T-cell (primary cell): ENCODE measurements around the gene PSENEN. TPM values are rescaled to one million over a fixed set of nuclear protein-coding genes. Genes with fewer than 3 reads are reported as not detected.

ENCODE experiments used
- ATAC-seq, 4 experiments: fragments of 200-7000 bp in 3 of 4; fragments of 150-1000 bp in 1 of 4; cut with Tn5 transposase; replicated peaks in 1 of 4; 1 replicate in 3 of 4; 2 replicates in 1 of 4; pipeline ENCODE4 v1.10.0; 2021; ENCODE audit warnings: moderate library complexity in 3 of 4, mild to moderate bottlenecking in 2 of 4, moderate number of reproducible peaks in 1 of 4
- CTCF ChIA-PET, 2 donors: fragments of 300-600 bp; sonication (Branson Sonifier 250); formaldehyde crosslinking; loops; one replicate each; lab custom pipeline; 2022; ENCODE audit warnings: antibody characterized with exemption in 2 of 2; lab: Charles Lee
- POLR2A ChIA-PET, 2 donors: fragments of 300-600 bp; sonication (Branson Sonifier 250); formaldehyde crosslinking; loops; one replicate each; lab custom pipeline; 2022; ENCODE audit warnings: antibody characterized with exemption in 2 of 2; lab: Charles Lee
- DNase-seq, 35 experiments: peaks; one replicate each; pipeline versions ENCODE4 v3.0.0 to v3.0.0-alpha.2; 2013 to 2023
- H3K27ac ChIP-seq: one replicate; pipeline ENCODE4 v1.5.1; 2013; ENCODE audit warnings: low read length
- H3K27me3 ChIP-seq, 2 experiments: replicated peaks in 1 of 2; 1 replicate in 1 of 2; 2 replicates in 1 of 2; pipeline versions ENCODE4 v1.6.1 to v1.7.0; 2013; ENCODE audit warnings: low read length in 1 of 2, mixed read lengths in 1 of 2; ENCODE audit not compliant: control insufficient read depth in 2 of 2, insufficient read depth in 2 of 2; ENCODE audit errors: extremely low read depth in 1 of 2
- H3K36me3 ChIP-seq, 2 donors: 1 replicate in 1 of 2; 2 replicates in 1 of 2; pipeline versions ENCODE4 v1.6.1 to v1.7.0; 2013; ENCODE audit warnings: low read length in 1 of 2; ENCODE audit not compliant: control insufficient read depth in 2 of 2, insufficient read depth in 1 of 2; ENCODE audit errors: extremely low read depth in 1 of 2
- H3K4me1 ChIP-seq, 2 experiments: 1 replicate in 1 of 2; 2 replicates in 1 of 2; pipeline versions ENCODE4 v1.6.1 to v1.7.0; 2013; ENCODE audit warnings: low read length in 2 of 2, mixed read lengths in 1 of 2; ENCODE audit not compliant: insufficient read depth in 2 of 2, control insufficient read depth in 1 of 2; ENCODE audit errors: extremely low read depth in 1 of 2
- H3K4me3 ChIP-seq, 2 donors: 1 replicate in 1 of 2; 2 replicates in 1 of 2; pipeline versions ENCODE4 v1.5.1 to v1.7.0; 2013; ENCODE audit warnings: mild to moderate bottlenecking in 2 of 2, low read length in 1 of 2, moderate library complexity in 1 of 2; ENCODE audit not compliant: control insufficient read depth in 1 of 2; ENCODE audit errors: extremely low read depth in 1 of 2
- H3K9me3 ChIP-seq: 2 replicates; pipeline ENCODE4 v1.7.0; 2013
- H3K27ac Mint-ChIP-seq, 2 donors: one replicate each; pipeline ENCODE4 v1.8.0; 2020 to 2021; ENCODE audit warnings: mild to moderate bottlenecking in 2 of 2, mixed read lengths in 2 of 2
- H3K27me3 Mint-ChIP-seq, 2 donors: one replicate each; pipeline ENCODE4 v1.8.0; 2021 to 2022; ENCODE audit warnings: mixed read lengths in 2 of 2
- H3K36me3 Mint-ChIP-seq: one replicate; pipeline ENCODE4 v1.8.0; 2021; ENCODE audit warnings: mixed read lengths
- H3K4me1 Mint-ChIP-seq, 3 donors: one replicate each; pipeline ENCODE4 v1.8.0; 2020 to 2022; ENCODE audit warnings: mixed read lengths in 3 of 3, mild to moderate bottlenecking in 1 of 3
- H3K4me3 Mint-ChIP-seq, 3 donors: one replicate each; pipeline ENCODE4 v1.8.0; 2020 to 2022; ENCODE audit warnings: mild to moderate bottlenecking in 3 of 3, mixed read lengths in 3 of 3, moderate library complexity in 3 of 3
- H3K9me3 Mint-ChIP-seq, 3 donors: one replicate each; pipeline ENCODE4 v1.8.0; 2020 to 2022; ENCODE audit warnings: mixed read lengths in 3 of 3
- WGBS: methylation state at CpG from one replicate; pipeline ENCODE4 v1.1.5; 2013; ENCODE audit warnings: missing lambda C conversion rate; ENCODE audit not compliant: insufficient coverage; 5-methylcytosine and 5-hydroxymethylcytosine counted together
- total RNA-seq, 35 experiments: library from RNA in 6 of 35; stranded (reverse) in 6 of 35; fragments of 120-200 nt in 1 of 35; gene quantifications; one replicate each; pipeline versions ENCODE4 v1.2.1 to v1.2.4 and lab custom pipeline; 2013 to 2026

The PSENEN gene
- total RNA-seq, 5 donors from 2014 or later (not counting 1 experiment from before 2014, with no cell fraction given), result 21.2 to 33.5 (median 24.5) TPM

DNA sequence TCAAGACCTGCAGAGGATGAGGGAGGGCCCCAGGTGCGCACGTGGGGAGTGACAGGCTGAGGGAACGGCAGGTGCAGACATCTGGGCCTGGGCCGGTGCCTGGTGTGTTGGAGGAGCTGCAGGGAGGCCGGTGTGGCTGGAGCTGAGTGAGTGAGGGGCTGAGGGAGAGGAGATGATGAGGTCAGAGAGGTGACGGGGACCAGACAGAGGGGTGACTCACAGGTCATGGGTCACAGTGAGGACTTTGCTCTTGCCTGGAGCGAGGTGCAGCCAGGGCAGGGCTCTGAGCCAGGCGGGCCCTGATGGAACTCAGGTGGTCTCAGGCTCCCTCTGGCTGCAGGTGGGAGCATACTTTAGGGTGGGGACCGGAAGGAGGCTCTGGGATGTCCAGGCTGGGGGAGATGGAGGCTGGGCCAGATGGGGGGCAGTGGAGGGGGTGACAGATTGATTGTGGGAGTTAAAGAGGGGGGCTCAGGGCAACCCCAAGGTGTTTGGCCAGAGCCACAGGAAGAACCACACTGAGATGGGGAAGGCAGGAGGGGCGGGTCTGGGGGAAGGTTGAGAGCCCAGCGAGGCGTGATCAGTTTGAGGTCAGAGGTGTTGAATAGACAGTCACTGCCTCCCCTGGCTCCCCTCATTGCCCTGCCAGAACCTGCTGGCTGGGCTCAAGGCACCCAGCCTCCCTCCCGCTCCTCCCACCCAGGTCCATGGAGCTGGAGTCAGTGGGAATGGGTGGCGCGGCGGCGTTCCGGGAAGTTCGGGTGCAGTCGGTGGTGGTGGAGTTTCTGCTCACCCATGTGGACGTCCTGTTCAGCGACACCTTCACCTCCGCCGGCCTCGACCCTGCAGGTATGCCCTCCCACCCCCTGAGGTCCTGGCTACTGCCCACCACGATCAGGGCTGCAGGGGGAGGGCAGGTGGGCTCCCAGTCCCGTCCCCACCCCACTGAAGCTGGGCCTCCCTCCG is 38.3 kb downstream of the PSENEN start:
- WGBS, result 91% methylated on average over 22 of the region's 28 CpGs
- Mint-ChIP-seq H3K36me3 (peaks cover 13% of the 10 kb centered on the region), H3K4me3 (no peak overlapping the region)

GRCh38 chr19:35784503-35785338 is 39.3 kb downstream of the PSENEN start:
- peaks cover 9% of the 10 kb centered on the region for H3K36me3 Mint-ChIP-seq
- Histone ChIP-seq H3K36me3 (peaks cover 0 to 14% of the 10 kb centered on the region in 2 donors), H3K27me3 (no peaks in the 10 kb centered on the region), H3K9me3 (no peaks in the 10 kb centered on the region), H3K4me1 (no peaks in the 10 kb centered on the region), H3K4me3 (no peak overlapping the region), H3K27ac (no peak overlapping the region)
- H3K4me1 Mint-ChIP-seq, result no peaks in the 10 kb centered on the region
- no peak for ATAC-seq
- POLR2A ChIA-PET, result no interaction called here
- CTCF ChIA-PET, result interaction anchor here in 1 of 2 donors (0.6 kb wide), 1 partner anchor 141 kb away, joined by 3 read pairs; no protein-coding TSS in a partner anchor
- no peaks in the 10 kb centered on the region for H3K27me3 Mint-ChIP-seq
- no peaks in the 10 kb centered on the region for H3K9me3 Mint-ChIP-seq
- 93% methylated on average over 26 of the region's 45 CpGs for WGBS
- H3K4me3 Mint-ChIP-seq, result no peak overlapping the region
- DNase-seq, result no peak
- H3K27ac Mint-ChIP-seq, result no peak overlapping the region

More for the DNA sequence above, 38.3 kb downstream of the PSENEN start:
- Histone ChIP-seq H3K27me3 (no peaks in the 10 kb centered on the region), H3K9me3 (no peaks in the 10 kb centered on the region), H3K27ac (no peak overlapping the region), H3K4me1 (no peaks in the 10 kb centered on the region), H3K36me3 (peaks cover 0 to 14% of the 10 kb centered on the region in 2 donors), H3K4me3 (no peak overlapping the region)
- Mint-ChIP-seq H3K4me1 (no peaks in the 10 kb centered on the region), H3K27ac (no peak overlapping the region), H3K9me3 (no peaks in the 10 kb centered on the region), H3K27me3 (no peaks in the 10 kb centered on the region)
- DNase-seq (no peak), ATAC-seq (no peak)
- ChIA-PET CTCF (interaction anchor here in 1 of 2 donors (0.6 kb wide), 1 partner anchor 142 kb away, joined by 3 read pairs; no protein-coding TSS in a partner anchor), POLR2A (no interaction called here)

DNA sequence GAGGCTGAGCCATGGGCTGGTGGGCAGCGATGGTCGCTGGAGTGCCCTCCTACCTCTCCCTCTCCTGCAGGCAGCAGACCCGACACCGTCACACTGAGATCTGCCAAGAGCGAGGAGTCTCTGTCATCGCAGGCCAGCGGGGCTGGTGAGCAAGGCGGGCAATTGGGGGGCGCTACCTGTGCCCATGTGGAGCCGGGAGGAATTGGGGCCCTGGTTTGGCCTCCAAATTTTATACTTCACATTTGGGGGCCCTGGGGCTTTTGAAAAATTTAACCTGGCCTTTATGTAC is 39.8 kb downstream of the PSENEN start:
- Mint-ChIP-seq H3K36me3 (peaks cover 9% of the 10 kb centered on the region), H3K4me3 (no peak overlapping the region), H3K9me3 (no peaks in the 10 kb centered on the region), H3K27ac (no peak overlapping the region), H3K4me1 (no peaks in the 10 kb centered on the region), H3K27me3 (no peaks in the 10 kb centered on the region)
- WGBS, result 98% methylated on average over 9 of the region's 10 CpGs
- Histone ChIP-seq H3K27me3 (peaks cover 0 to 3% of the 10 kb centered on the region in 2 experiments), H3K36me3 (peaks cover 0 to 11% of the 10 kb centered on the region in 2 donors), H3K9me3 (no peaks in the 10 kb centered on the region), H3K4me3 (no peak overlapping the region), H3K27ac (no peak overlapping the region), H3K4me1 (no peaks in the 10 kb centered on the region)
- ATAC-seq (no peak), DNase-seq (no peak)
- CTCF ChIA-PET, result no interaction called here
- POLR2A ChIA-PET, result no interaction called here

DNA sequence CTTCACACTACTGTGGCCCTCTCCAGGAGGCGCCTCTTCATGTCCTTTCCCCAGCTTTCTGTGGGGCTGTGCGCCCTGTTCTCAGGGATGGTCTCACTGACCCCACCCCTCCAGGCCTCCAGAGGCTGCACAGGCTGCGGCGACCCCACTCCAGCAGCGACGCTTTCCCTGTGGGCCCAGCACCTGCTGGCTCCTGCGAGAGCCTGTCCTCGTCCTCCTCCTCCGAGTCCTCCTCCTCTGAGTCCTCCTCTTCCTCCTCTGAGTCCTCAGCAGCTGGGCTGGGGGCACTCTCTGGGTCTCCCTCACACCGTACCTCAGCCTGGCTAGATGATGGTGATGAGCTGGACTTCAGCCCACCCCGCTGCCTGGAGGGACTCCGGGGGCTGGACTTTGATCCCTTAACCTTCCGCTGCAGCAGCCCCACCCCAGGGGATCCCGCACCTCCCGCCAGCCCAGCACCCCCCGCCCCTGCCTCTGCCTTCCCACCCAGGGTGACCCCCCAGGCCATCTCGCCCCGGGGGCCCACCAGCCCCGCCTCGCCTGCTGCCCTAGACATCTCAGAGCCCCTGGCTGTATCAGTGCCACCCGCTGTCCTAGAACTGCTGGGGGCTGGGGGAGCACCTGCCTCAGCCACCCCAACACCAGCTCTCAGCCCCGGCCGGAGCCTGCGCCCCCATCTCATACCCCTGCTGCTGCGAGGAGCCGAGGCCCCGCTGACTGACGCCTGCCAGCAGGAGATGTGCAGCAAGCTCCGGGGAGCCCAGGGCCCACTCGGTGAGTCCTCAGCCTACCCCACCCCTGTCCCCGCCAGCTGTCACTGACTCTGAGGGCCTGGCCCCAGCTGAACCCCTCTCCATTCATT is 41.1 kb downstream of the PSENEN start:
- DNase-seq, result no peak
- H3K9me3 Mint-ChIP-seq, result no peaks in the 10 kb centered on the region
- ChIA-PET POLR2A (no interaction called here), CTCF (interaction anchor here in 1 of 2 donors (0.5 kb wide), 1 partner anchor 269 kb away, joined by 3 read pairs; no protein-coding TSS in a partner anchor)
- Histone ChIP-seq H3K27me3 (peaks cover 0 to 9% of the 10 kb centered on the region in 2 experiments), H3K9me3 (no peaks in the 10 kb centered on the region), H3K27ac (no peak overlapping the region), H3K4me1 (no peaks in the 10 kb centered on the region), H3K36me3 (peaks cover 0 to 11% of the 10 kb centered on the region in 2 donors), H3K4me3 (no peak overlapping the region)
- no peaks in the 10 kb centered on the region for H3K4me1 Mint-ChIP-seq
- H3K27ac Mint-ChIP-seq, result no peak overlapping the region
- WGBS, result 96% methylated on average over 29 of the region's 31 CpGs
- no peaks in the 10 kb centered on the region for H3K27me3 Mint-ChIP-seq
- H3K4me3 Mint-ChIP-seq, result no peak overlapping the region
- no peak for ATAC-seq
- peaks cover 4% of the 10 kb centered on the region for H3K36me3 Mint-ChIP-seq

GRCh38 chr19:35787227-35787799 is 41.9 kb downstream of the PSENEN start:
- H3K4me3 Mint-ChIP-seq, result no peak overlapping the region
- Histone ChIP-seq H3K9me3 (no peaks in the 10 kb centered on the region), H3K27me3 (peaks cover 0 to 17% of the 10 kb centered on the region in 2 experiments), H3K4me1 (no peaks in the 10 kb centered on the region), H3K27ac (no peak overlapping the region), H3K36me3 (peaks cover 0 to 11% of the 10 kb centered on the region in 2 donors), H3K4me3 (no peak overlapping the region)
- no peaks in the 10 kb centered on the region for H3K9me3 Mint-ChIP-seq
- H3K27ac Mint-ChIP-seq, result no peak overlapping the region
- DNase-seq (no peak), ATAC-seq (no peak)
- no peaks in the 10 kb centered on the region for H3K27me3 Mint-ChIP-seq
- ChIA-PET CTCF (no interaction called here), POLR2A (no interaction called here)
- no peaks in the 10 kb centered on the region for H3K4me1 Mint-ChIP-seq
- 93% methylated on average over 11 of the region's 15 CpGs for WGBS
- peaks cover 3% of the 10 kb centered on the region for H3K36me3 Mint-ChIP-seq
